Measurements from ENCODE around the gene KMT2A. TPM values are rescaled to one million over a fixed set of nuclear protein-coding genes. Genes with fewer than 3 reads are reported as not detected.
"Not testable (repeated sequence)": the region's sequence is repeated elsewhere in the genome, so short reads cannot be mapped to it uniquely, and the experiment has no call there.

Gene KMT2A
- total RNA-seq, 1 donor from 2014 or later, result 43.6 TPM

GRCh38 chr11:118481238-118481637, 44.9 kb downstream of the KMT2A start:
- DNase-seq (ENCODE audit: low spot score), result not testable (repeated sequence)

GRCh38 chr11:118484405-118484804, 48.1 kb downstream of the KMT2A start:
- DNase-seq (ENCODE audit: low spot score), result no peak

GRCh38 chr11:118485273-118485672, 49.0 kb downstream of the KMT2A start:
- no peak for DNase-seq (ENCODE audit: low spot score)

GRCh38 chr11:118488480-118489109, 52.3 kb downstream of the KMT2A start:
- DNase-seq (ENCODE audit: low spot score), result no peak

GRCh38 chr11:118491041-118491440, 54.7 kb downstream of the KMT2A start:
- DNase-seq (ENCODE audit: low spot score), result no peak

- DNase-seq (ENCODE audit: low spot score), result no peak
Measured at GRCh38 chr11:118497831-118498230, 61.5 kb downstream of the KMT2A start.

- no peak for DNase-seq (ENCODE audit: low spot score)
Measured at GRCh38 chr11:118503216-118503615, 66.9 kb downstream of the KMT2A start.

- no peak for DNase-seq (ENCODE audit: low spot score)
Measured at GRCh38 chr11:118511601-118512000, 75.3 kb downstream of the KMT2A start.

GRCh38 chr11:118514103-118514502, 77.8 kb downstream of the KMT2A start:
- no peak for DNase-seq (ENCODE audit: low spot score)

GRCh38 chr11:118519549-118519948, 83.3 kb downstream of the KMT2A start:
- DNase-seq (ENCODE audit: low spot score), result no peak

GRCh38 chr11:118521892-118522311, 85.6 kb downstream of the KMT2A start:
- no peak for DNase-seq (ENCODE audit: low spot score)

- DNase-seq (ENCODE audit: low spot score), result no peak
Measured at GRCh38 chr11:118522571-118523072, 86.3 kb downstream of the KMT2A start.

GRCh38 chr11:118524356-118524755, 88.1 kb downstream of the KMT2A start:
- DNase-seq (ENCODE audit: low spot score), result no peak

- DNase-seq (ENCODE audit: low spot score), result no peak
Measured at GRCh38 chr11:118524757-118525470, 88.6 kb downstream of the KMT2A start.

GRCh38 chr11:118526688-118527087, 90.4 kb downstream of the KMT2A start:
- no peak for DNase-seq (ENCODE audit: low spot score)

- DNase-seq (ENCODE audit: low spot score), result no peak
Measured at GRCh38 chr11:118527109-118527508, 90.8 kb downstream of the KMT2A start, which contains the start of gene TTC36. Gene TTC36 (plus strand): TSS chr11:118527474. CDS start chr11:118527495, 21 bp downstream.

- no peak for DNase-seq (ENCODE audit: low spot score)
Measured at GRCh38 chr11:118528511-118528910, 92.2 kb downstream of the KMT2A start.

GRCh38 chr11:118529584-118530175, 93.4 kb downstream of the KMT2A start:
- no peak for DNase-seq (ENCODE audit: low spot score)

GRCh38 chr11:118530180-118530682, 93.9 kb downstream of the KMT2A start:
- DNase-seq (ENCODE audit: low spot score), result no peak

- no peak for DNase-seq (ENCODE audit: low spot score)
Measured at GRCh38 chr11:118530683-118531596, 94.6 kb downstream of the KMT2A start, which contains the start of gene TMEM25. Gene TMEM25 (plus strand): TSS chr11:118531192. CDS start chr11:118531802, 610 bp downstream.

- no peak for DNase-seq (ENCODE audit: low spot score)
Measured at GRCh38 chr11:118531597-118532084, 95.3 kb downstream of the KMT2A start.
